Nephron (organoid): ENCODE results near the gene PDSS2.

Experiments
- H3K27ac Mint-ChIP-seq, 3 experiments: 2 replicates each; pipeline ENCODE4 v1.8.0; 2020; ENCODE audit warnings: mixed read lengths in 3 of 3, mild to moderate bottlenecking in 2 of 3, moderate library complexity in 1 of 3
- H3K27me3 Mint-ChIP-seq: 2 replicates; pipeline ENCODE4 v1.8.0; 2021; ENCODE audit warnings: low read depth, mild to moderate bottlenecking, moderate library complexity, mixed read lengths
- H3K36me3 Mint-ChIP-seq: 2 replicates; pipeline ENCODE4 v1.8.0; 2020; ENCODE audit warnings: low read depth, mixed read lengths
- H3K4me1 Mint-ChIP-seq: 2 replicates; pipeline ENCODE4 v1.8.0; 2020; ENCODE audit warnings: mixed read lengths
- H3K4me3 Mint-ChIP-seq, 3 experiments: 2 replicates each; pipeline ENCODE4 v1.8.0; 2020; ENCODE audit warnings: mild to moderate bottlenecking in 3 of 3, mixed read lengths in 3 of 3, moderate library complexity in 2 of 3
- H3K9me3 Mint-ChIP-seq: 2 replicates; pipeline ENCODE4 v1.8.0; 2020; ENCODE audit warnings: mixed read lengths
- CTCF ChIP-seq, 3 experiments: fragments of 200-600 bp; sonication (generic); IDR thresholded peaks; one replicate each; pipeline ENCODE4 v1.5.0; 2021; ENCODE audit warnings: antibody characterized with exemption in 3 of 3; ENCODE audit not compliant: unreplicated experiment in 3 of 3

Gene PDSS2

GRCh38 chr6:107473660-107474059, 14.3 kb upstream of the PDSS2 start:
- Mint-ChIP-seq H3K27me3 (no peaks in the 10 kb centered on the region), H3K4me3 (no peak overlapping the region), H3K27ac (no peak overlapping the region)

GRCh38 chr6:107470364-107470763, 11.0 kb upstream of the PDSS2 start:
- Mint-ChIP-seq H3K27me3 (no peaks in the 10 kb centered on the region), H3K4me1 (no peaks in the 10 kb centered on the region), H3K36me3 (no peaks in the 10 kb centered on the region), H3K27ac (no peak overlapping the region), H3K9me3 (no peaks in the 10 kb centered on the region), H3K4me3 (no peak overlapping the region)
- no peak for TF ChIP-seq CTCF (IDR thresholded peaks at IDR 0.05; ENCODE audit: unreplicated experiment in 3 of 3)

More at GRCh38 chr6:107473660-107474059, 14.3 kb upstream of the PDSS2 start:
- no peaks in the 10 kb centered on the region for H3K4me1 Mint-ChIP-seq
- no peak for TF ChIP-seq CTCF (IDR thresholded peaks at IDR 0.05; ENCODE audit: unreplicated experiment in 3 of 3)
- H3K36me3 Mint-ChIP-seq = no peaks in the 10 kb centered on the region
- no peaks in the 10 kb centered on the region for H3K9me3 Mint-ChIP-seq

GRCh38 chr6:107466062-107466461, 6.7 kb upstream of the PDSS2 start:
- H3K9me3 Mint-ChIP-seq = no peaks in the 10 kb centered on the region
- no peaks in the 10 kb centered on the region for H3K4me1 Mint-ChIP-seq
- H3K4me3 Mint-ChIP-seq = no peak overlapping the region
- H3K27me3 Mint-ChIP-seq = no peaks in the 10 kb centered on the region
- H3K27ac Mint-ChIP-seq = no peak overlapping the region
- H3K36me3 Mint-ChIP-seq = no peaks in the 10 kb centered on the region
- TF ChIP-seq CTCF (IDR thresholded peaks at IDR 0.05; ENCODE audit: unreplicated experiment in 3 of 3) = no peak

GRCh38 chr6:107460083-107460631, 793 bp upstream of the PDSS2 start:
- H3K27me3 Mint-ChIP-seq = no peaks in the 10 kb centered on the region
- H3K9me3 Mint-ChIP-seq = no peaks in the 10 kb centered on the region
- no peak for TF ChIP-seq CTCF (IDR thresholded peaks at IDR 0.05; ENCODE audit: unreplicated experiment in 3 of 3)
- peak overlapping the region; percentile 85 to 96 (median 94) for H3K4me3 Mint-ChIP-seq
- H3K4me1 Mint-ChIP-seq = peaks cover 19% of the 10 kb centered on the region
- H3K27ac Mint-ChIP-seq = peak overlapping the region; percentile 79 to 94 (median 85)
- no peaks in the 10 kb centered on the region for H3K36me3 Mint-ChIP-seq

GRCh38 chr6:107458672-107459282, 587 bp downstream of the PDSS2 start:
- TF ChIP-seq CTCF (IDR thresholded peaks at IDR 0.05; ENCODE audit: unreplicated experiment in 3 of 3) = no peak
- Mint-ChIP-seq H3K9me3 (no peaks in the 10 kb centered on the region), H3K4me1 (peaks cover 19% of the 10 kb centered on the region), H3K36me3 (peaks cover under 1% of the 10 kb centered on the region), H3K27ac (peak overlapping the region; percentile 79 to 94 (median 85)), H3K27me3 (no peaks in the 10 kb centered on the region), H3K4me3 (peak overlapping the region; percentile 85 to 96 (median 94))

- H3K36me3 Mint-ChIP-seq = peaks cover 63% of the 10 kb centered on the region
- no peak overlapping the region for H3K4me3 Mint-ChIP-seq
- H3K27ac Mint-ChIP-seq = no peak overlapping the region
- H3K4me1 Mint-ChIP-seq = no peaks in the 10 kb centered on the region
- peaks cover 40% of the 10 kb centered on the region for H3K9me3 Mint-ChIP-seq
- H3K27me3 Mint-ChIP-seq = no peaks in the 10 kb centered on the region
- no peak for TF ChIP-seq CTCF (IDR thresholded peaks at IDR 0.05; ENCODE audit: unreplicated experiment in 3 of 3)
Observed at GRCh38 chr6:107448776-107449175, 10.6 kb downstream of the PDSS2 start.
